GM21717 (cell line): Measurements from ENCODE around the gene B4GALNT1.
"Not testable (repeated sequence)": the region's sequence is repeated elsewhere in the genome, so short reads cannot be mapped to it uniquely, and the experiment has no call there.

Experiments used
- ATAC-seq: cut with Tn5 transposase; IDR thresholded peaks from one replicate; pipeline ENCODE4 v1.9.1; 2021; ENCODE audit warnings: mild to moderate bottlenecking, moderate library complexity; ENCODE audit not compliant: unreplicated experiment

Gene B4GALNT1

DNA sequence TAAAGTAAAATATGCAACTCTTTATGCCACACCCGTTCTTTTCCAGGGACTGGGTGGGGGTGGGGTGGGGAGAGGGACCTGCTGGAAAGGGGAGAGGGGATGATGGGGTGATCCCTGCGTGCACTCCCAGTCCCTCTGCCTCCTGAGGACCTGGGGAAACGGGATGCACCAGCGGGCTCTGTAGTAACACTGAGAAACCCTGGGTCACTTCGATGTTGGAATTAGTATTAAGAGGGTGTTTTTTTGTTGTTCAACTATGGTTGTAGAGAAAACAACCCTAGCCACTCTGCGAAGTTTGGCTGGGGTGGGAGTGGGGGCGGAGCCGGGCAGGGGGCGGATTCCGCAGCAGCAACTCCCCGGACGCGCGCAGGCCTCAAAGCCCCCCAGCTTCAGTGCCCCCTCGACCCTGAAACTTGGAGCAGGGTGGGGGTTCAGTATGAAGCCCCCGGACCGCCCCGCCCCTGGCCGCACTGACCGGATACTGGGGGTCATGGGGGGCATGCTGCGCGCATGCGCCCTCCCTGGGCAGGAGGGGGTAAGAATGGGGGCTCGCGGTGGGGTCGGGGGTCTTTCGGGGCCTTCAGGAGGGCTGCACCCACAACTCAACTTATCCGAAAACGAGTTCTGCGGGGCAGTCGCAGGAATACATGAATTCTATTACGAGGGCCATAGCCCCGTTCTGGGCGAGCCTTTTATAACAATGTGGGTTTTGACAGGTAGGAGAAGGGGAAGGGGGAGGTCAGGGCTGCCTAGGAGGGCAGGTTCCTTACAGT is 23.0 kb downstream of the B4GALNT1 start:
- no peak for ATAC-seq

DNA sequence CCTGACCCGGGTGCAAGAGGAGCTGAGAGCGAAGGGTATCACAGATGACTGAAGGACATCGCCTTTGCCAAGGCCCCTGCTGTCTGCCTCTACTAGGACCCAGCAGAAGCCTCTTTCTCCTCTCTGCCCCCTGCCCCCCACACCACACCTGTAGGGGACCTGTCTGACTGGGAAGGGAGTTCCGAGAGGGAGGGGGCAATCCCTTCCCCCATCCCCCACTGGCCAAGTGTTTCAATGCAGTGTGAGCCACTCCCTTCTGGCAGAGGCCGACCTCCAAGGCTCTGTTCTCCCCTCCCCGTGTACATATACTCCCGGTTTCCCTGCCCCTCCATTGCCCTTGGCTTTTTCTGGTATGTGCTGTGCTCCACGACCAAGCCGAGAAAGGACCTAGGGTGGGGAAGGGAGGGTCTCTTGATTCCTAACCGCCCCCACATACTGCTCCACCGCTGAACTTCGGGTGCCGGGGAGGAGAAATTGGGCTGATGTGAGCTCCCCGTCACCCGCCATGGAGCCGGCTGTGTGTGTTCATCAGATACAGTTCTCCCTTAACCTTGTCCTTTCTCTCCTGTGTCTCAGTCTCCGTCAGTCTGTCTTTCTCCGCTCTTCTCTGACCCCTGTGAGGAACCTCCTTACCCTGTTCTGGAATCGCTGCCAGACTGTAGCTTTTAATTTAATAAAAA is 23.8 kb downstream of the B4GALNT1 start:
- ATAC-seq = no peak

DNA sequence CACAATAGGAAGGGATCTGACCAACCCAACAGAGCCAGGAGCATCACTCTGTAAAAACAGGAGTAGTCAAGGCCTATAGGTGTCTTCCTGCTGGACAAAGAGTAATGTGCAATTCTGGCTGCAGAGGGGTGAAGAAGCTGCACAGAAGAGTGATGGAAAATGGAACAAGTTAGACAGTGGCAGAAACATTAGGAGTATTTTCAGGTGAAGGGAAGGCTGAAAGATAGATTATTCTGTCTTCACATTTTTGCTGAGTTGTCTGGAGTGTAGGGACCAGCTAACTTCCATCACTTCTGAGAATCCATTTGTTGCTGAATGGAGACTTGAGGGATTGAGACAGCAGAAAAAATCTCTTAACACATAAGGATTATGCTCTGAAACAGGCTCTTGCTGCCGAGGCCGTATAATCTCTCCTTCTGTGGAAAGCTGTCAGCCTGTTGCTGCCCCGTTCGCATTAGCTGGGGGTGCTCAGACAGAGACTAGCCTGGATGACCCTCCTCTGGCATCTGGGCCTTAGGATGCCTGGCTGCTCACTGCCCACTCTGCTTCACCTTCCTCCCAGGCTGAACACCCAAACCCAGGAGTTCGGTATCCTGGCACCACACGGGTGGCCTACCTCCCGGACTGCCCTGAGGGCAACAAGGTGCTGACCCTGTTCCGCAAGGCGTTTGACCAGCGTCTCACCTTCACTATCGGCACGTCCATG is 24.9 kb downstream of the B4GALNT1 start:
- no peak for ATAC-seq

DNA sequence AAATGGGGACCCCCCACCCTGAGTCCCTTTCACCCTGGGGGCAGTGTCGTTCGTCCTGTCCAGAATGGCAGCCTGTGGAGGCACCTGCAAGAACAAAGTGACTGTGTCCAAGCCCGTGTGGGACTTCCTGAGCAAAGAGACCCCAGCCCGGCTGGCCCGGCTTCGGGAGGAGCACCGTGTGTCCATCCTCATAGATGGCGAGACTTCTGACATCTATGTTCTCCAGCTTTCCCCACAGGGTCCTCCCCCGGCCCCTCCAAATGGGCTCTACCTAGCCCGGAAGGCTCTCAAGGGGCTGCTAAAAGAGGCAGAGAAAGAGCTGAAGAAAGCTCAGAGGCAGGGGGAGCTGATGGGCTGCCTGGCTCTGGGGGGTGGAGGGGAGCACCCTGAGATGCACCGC is 26.2 kb downstream of the B4GALNT1 start:
- ATAC-seq = no peak

DNA sequence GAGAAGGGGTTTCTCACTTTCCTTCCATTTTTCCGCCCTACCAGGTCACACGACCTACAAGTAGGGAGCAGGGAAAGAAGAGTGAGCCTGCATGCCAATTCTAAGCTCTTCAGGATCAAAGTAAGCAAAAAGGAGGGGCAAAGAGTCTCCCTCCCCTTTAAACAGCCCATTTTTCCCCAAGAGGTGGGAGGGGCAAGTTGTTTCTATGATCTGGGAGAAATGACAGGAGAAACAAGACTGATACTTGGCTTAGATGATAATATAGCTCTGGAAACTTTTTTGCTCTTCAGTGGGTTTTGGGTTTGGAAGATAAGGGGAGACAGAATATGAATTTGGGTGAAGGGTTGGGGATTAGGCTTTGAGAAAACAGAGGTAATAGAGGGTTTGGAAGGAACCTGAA is 26.6 kb downstream of the B4GALNT1 start:
- ATAC-seq = no peak

DNA sequence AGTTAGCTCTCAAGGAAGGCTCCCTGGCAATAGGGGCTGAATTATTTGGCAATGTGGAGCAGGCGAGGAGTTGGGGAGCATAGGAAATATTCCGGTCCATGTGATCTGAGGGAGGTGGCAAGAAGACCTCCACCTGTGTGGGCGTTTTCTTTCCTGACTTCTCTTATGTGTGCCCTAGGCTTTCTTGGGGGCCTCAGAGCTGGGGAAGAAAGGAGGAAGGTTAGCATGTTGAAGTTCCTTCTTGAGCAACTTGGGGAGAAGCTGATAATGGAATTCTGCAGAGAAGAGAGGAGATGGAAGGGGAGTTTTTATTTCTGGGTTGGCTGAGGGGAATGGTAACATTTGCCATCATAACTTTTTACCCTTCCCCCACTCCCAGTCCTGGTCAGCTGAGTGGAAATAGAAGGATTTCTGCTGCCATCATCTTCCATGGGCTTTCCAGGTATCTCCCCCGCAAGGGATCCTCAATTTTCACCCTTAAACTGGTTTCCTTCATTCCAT is 27.1 kb downstream of the B4GALNT1 start:
- no peak for ATAC-seq

DNA sequence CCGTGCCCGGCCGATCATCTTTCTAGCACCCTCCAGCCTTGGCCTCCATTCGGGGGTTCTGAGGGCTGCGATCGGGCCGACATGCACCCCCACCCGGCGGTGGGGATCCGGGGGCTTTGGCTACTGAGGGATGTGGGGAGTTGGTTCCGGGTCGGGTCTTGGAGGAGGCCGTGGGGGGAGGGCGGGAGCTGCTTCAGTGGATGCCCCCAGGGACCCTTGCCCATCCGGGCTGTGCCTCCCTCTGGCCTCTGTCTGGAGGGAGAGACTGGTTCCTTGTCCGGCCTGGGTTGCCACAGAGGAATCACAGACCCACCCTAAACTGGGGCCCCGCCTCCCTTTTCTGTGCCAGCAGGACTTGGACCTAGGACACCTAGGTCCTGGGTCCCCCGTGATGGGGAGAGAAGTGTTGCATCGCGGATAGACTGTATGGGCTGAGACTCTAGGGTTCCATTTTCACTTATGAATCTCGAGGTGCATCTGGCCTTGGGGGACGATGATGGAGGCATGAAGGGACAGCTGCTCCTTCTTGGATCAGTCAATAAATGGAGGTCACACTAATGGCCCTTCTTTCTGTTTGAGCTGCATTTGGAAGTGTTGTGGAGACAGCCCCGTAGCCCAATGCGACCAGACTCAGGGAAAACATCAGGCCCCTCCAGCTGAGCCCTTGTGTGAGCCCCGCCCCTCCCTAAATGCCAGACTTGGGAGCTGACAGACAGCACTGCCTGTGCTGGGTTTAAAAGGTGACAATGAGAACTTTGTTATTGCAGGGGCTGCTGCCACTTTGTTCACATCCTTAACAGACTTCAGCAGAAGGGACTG is 27.8 kb downstream of the B4GALNT1 start:
- ATAC-seq = no peak

DNA sequence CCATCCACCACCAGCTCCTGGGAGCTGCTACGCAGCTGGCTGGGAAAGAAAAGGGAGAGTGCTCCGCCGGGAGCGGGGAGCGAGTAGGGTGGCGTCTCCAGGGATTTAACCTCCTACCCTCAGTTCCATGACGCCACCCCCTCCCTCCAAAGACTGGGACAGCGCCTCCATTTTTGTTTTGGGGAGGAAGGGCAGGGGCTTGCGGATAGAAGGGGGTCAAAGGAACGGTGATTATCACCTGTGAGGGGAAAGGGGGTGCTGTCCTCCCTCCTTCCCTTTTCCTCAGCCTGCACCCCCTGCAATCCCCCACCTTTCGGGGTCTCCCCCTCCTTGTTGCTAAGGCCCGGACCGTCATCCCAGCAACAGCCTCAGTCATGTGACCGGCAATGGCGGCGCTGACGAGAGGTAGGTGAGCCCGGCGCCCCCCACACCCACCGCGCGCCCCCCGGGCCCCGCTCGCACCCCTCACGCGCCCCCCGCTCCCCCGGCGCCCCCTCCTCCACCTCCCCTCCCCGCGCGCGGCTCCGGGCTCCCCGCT is 28.5 kb downstream of the B4GALNT1 start, which contains the start of gene DTX3:
Gene DTX3 (plus strand): TSS at position 371 of the 538 bp plus-strand sequence. CDS start 1,694 bp downstream, outside the sequence.
- ATAC-seq = no peak

DNA sequence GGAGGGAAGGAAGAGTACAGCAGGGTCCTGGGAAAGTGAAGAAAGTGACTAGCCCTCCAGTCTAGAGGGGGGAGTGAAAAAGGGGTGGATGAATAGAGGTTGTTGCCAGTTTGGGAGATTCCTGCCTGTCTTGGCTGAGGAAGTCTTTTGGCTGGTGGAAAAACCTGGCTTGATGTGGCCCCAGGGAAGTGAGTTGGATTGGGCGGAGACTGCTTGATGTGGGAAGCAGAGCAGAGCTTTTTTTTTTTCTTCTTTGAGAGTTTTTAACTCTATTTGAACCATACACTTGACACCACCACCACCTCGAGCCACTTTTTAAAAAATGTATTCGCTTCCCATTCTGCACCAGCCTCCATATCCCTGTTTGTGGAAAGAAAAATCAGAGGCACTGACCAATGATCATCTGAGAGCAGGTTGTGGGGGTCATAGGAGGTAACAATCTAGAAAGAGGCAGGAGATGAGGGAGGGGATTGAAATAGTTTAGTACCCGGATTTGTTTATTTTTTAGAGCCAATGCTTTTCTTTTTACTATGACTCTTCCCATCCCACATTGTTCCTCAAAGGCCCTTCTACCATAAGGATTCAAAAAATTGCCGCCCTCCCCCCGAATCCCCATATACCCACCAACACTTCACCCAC is 29.1 kb downstream of the B4GALNT1 start:
- no peak for ATAC-seq

DNA sequence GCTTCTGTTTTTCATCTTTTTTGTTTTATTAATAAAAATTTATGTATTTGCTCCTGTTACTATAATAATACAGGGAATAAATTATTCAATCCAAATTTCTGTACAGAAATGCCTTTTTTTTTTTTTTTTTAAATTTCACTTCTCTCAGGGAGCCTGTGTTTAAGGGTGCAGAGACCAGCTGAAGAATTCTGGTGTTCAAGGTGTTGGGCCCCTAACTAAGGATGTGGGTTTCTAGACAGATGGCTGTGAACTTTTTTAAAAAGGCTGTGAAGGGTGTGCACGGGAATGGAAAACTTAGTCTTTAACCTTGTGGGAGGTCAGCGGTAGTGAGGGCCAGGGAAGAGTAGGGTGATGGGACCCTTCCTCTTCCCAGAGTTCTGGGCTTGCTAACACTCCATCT is 29.7 kb downstream of the B4GALNT1 start:
- no peak for ATAC-seq

DNA sequence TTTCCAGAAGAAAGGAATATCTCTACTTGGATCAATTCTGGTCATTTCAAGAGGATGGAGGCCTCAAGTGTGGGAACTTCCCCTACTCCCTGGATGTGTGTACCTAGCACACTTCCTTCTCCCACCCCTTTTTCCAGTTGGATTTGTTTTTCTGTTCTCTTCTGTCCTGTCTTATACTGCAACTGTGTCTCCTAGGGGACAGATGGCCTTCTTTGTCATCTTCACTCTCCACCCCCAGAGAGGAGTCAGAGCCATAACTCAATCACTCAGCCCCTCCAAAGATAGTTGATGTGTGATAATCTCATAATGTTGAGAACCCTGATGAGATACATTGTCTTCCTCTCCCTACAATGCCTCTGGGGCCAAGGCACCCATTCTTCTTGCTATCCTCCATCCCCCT is 30.5 kb downstream of the B4GALNT1 start:
- no peak for ATAC-seq

DNA sequence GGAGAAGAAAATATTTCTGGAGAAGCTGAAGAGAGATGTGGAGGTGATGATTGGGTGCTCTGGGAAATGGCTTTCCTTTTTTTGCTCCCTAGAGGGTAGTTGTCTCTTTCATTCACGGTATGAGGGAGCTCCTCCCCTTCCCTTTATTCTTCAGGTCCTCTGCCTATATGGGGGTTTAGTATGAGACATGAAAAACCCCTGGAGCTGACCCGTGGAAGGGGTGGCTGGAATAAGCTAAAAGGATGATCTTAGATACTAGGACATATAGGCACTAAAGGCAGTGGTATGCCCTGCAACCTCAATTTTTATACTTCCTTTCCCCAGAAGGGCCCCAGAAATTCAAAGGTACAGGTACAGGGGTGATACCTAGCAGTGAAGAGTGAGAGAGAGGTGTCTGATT is 32.6 kb downstream of the B4GALNT1 start:
- no peak for ATAC-seq

DNA sequence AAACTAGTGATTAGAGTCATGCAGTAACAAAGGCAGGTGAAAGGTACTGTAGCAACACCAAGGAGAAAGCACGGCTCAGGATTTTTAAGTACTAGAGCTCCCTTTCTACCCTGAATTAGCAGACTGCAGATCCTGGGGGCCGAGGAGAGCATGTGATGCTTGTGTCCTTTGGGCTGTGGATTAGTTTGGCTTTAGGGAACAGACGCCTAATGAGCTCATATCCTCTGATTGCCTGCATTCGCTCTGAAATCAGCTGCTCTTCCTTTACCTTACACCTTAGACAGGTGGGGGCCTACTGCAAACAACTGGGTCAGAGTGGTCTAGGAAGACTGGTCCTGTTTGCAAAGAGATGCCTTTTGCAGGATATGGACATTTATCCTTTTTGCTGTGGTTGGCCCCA is 39.8 kb downstream of the B4GALNT1 start:
- no peak for ATAC-seq

DNA sequence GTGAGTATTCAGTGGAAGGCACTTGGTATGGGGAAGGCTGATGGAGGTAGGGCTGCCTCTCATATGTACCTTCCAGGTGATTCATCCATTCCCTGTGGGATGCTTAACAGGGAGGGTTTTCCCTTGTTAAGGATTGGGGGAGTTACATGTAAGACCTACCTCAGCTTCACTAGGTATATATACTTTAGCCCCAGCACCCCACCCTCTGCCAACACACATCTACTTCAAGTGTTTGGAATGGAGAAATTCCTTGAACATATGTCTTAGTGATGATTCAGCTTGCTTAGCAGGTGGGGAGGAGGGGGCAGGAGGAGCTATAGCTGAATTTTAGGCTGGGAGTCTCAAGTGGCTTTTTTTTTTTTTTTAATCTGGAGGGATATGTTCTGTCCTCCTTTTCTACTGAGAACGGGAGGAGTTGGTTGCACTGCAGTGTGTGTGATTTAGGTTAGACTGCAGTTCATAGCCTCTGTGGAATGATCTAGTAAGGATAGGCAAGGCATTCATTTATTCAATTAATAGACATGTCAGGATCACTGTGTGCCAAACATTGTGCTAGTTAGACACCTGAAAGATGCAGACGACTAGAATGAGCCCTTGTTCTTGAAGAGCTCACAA is 40.3 kb downstream of the B4GALNT1 start:
- ATAC-seq = no peak

DNA sequence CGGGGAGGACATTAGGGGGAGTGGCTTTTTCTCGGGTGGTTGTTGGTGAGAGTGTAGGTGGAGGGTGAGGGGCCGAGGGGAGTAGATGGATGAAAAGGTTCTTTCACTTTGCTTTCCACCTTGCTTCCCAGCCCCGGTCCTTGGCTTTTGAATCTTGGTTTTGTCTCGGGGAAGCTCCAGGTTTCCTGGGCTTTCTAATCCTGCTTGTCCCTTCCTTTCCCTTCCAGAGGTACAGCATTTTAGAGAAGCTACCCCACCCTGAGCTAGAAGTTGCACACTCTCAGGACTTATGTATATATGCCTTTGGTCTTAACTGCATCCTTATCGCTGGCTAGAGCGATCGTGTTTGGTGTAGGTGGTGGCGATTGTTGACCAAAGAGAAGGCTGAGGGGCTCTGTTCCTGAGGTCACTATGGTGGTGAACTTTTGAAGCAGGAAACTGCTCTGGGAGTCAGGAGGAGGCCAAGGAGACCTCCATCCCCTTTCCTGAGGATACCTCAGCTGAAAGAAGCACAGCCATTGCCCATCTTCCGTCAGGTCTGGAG is 41.1 kb downstream of the B4GALNT1 start:
- no peak for ATAC-seq

DNA sequence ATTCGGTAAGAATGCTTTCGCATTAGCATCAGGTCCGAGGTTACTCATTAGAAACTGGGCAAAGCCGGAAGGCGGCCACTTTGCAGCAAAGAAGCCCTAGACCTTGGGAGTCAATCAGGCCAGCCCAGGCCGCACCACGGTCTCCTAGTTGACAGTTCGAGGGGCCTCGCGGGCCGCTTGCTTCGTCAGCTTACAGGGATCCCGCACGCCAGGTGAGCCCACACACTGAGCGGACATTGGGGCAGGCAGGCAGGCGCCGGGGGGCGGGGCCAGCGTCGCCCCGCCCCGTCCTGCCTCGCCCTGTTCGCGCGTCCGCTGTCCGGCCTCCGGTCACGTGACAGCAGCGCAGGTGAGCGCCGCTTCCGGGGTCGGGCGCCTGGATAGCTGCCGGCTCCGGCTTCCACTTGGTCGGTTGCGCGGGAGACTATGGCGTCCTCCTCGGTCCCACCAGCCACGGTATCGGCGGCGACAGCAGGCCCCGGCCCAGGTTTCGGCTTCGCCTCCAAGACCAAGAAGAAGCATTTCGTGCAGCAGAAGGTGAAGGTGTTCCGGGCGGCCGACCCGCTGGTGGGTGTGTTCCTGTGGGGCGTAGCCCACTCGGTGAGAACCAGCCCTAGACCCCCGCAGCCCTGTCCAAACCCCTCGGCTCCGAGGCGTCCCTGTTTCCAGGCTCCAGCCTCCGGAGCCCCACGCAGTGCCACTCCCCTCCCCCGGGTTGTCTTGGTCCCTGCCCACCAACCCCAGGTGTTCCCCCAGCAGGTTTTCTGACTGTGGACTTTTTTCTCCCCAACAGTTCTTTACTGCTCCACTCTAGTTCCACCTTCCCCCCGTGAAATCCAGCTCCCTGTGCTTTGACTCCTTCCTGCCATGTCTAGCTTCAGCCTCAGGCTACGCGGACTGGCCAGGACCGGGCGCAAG is 41.9 kb downstream of the B4GALNT1 start, which contains the start of gene PIP4K2C:
Gene PIP4K2C (plus strand): TSS at position 329 of the 918 bp plus-strand sequence. CDS start 98 bp downstream, at position 427.
- peak; percentile 93 for ATAC-seq

DNA sequence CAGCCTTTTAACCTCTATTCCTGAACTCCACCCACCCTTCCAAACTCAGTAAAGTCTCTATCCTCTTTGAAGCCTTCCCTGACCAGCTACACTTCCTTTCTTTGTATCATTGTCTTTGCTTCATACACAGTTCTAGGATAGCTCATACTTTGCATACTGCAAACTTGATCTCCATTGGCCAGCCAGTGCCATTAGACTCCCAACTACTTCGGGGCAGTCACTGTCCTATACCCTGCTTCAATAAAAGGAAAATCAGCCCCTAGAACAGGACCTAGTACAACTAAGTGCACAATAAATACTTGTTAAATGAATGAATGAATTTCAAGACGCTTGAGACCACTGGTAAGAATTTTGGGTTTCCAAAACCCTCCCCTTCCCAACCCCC is 42.5 kb downstream of the B4GALNT1 start:
- ATAC-seq = no peak

DNA sequence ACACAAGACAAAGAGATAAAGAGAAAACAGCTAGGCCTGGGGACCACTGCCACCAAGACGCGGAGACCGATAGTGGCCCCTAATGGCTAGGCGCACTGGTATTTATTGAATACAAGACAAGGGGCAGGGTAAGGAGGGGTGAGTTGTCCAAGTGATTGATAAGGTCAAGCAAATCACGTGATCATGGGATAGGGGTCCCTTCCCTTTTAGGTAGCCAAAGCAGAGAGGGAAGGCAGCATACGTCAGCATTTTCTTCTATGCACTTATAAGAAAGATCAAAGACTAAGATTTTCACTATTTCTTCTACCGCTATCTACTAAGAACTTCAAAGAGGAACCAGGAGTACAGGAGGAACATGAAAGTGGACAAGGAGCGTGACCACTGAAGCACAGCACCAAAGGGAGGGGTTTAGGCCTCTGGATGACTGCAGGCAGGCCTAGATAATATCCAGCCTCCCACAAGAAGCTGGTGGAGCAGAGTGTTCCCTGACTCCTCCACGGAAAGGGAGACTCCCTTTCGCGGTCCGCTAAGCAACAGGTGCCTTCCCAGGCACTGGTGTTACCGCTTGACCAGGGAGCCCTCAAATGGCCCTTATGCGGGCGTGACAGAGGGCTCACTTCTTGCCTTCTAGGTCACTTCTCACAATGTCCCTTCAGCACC is 43.9 kb downstream of the B4GALNT1 start:
- ATAC-seq = not testable (repeated sequence)
